GM10266 (cell line): ENCODE measurements around the gene SNU13.
"Not testable (repeated sequence)": the region's sequence is repeated elsewhere in the genome, so short reads cannot be mapped to it uniquely, and the experiment has no call there.

Source experiments
- DNase-seq: peaks from one replicate; pipeline ENCODE4 v3.0.0; 2012; ENCODE audit errors: extremely low spot score
- TF ChIP-seq, protein P1 (sequence below): IDR thresholded peaks from 2 replicates; pipeline ENCODE4 v1.5.1; 2012; ENCODE audit warnings: mild to moderate bottlenecking, low read depth; ENCODE audit not compliant: control insufficient read depth, insufficient read depth; ENCODE audit errors: missing control alignments

SNU13 gene

DNA sequence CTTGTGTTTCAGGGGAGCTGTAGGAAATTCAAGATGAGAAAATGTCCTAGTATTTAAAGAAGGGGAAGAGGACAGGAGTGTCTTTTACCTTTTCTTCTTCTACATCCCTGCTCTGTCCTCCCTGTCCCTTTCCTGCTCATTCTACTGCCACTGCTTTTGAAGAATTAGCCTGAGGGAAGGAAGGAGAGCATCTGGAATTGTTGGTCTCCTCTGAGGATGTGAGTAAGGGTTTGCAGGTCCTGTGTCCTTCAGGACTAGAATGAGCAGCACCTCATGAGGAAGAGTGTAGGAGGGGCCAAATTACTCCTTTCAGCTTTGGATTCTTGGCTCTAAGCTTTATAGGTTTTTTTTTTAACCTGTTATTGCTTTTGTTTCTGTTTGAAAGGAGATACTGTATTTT is 24.2 kb downstream of the SNU13 start:
- TF ChIP-seq, protein P1, sequence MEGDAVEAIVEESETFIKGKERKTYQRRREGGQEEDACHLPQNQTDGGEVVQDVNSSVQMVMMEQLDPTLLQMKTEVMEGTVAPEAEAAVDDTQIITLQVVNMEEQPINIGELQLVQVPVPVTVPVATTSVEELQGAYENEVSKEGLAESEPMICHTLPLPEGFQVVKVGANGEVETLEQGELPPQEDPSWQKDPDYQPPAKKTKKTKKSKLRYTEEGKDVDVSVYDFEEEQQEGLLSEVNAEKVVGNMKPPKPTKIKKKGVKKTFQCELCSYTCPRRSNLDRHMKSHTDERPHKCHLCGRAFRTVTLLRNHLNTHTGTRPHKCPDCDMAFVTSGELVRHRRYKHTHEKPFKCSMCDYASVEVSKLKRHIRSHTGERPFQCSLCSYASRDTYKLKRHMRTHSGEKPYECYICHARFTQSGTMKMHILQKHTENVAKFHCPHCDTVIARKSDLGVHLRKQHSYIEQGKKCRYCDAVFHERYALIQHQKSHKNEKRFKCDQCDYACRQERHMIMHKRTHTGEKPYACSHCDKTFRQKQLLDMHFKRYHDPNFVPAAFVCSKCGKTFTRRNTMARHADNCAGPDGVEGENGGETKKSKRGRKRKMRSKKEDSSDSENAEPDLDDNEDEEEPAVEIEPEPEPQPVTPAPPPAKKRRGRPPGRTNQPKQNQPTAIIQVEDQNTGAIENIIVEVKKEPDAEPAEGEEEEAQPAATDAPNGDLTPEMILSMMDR, result no peak
- no peak for DNase-seq

DNA sequence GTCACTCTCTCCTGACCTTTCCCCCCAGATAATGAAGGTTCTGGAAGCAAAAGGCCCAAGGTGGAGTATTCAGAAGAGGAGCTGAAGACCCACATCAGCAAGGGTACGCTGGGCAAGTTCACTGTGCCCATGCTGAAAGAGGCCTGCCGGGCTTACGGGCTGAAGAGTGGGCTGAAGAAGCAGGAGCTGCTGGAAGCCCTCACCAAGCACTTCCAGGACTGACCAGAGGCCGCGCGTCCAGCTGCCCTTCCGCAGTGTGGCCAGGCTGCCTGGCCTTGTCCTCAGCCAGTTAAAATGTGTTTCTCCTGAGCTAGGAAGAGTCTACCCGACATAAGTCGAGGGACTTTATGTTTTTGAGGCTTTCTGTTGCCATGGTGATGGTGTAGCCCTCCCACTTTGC is 25.1 kb downstream of the SNU13 start:
- DNase-seq, result not testable (repeated sequence)

DNA sequence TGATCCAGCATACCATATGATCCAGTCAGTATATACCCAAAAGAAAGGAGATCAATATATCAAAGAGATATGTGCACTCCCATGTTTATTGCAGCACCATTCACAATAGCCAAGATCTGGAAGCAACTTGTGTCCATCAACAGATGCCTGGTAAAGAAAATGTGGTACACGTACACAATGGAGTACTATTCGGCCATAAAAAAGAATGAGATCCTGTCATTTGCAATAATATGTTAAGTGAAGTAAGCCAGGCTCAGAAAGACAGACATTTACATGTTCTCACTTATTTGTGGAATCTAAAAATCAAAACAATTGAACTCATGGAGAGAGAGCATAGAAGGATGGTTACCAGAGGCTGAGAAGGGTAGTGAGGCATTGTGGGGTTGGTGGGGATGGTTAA is 27.0 kb downstream of the SNU13 start:
- no peak for DNase-seq
- TF ChIP-seq, protein P1, result no peak

DNA sequence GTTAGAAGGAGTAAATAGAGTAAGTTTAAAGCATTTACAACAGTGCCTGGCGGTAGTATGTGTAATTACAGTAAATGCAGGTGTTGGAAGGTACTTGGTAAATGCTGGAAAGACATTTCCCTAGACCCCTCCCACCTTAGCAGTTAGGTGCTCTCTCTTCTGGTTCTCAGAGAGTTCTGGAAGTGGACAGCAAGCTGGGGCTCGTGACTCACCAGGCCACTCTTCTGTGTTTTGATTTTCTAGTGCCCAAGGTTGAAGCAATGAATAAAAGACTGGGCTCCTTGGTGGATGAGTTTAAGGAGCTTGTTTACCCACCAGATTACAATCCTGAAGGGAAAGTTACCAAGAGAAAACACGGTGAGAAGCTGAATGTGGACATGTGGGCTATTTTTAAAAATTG is 27.6 kb downstream of the SNU13 start:
- no peak for DNase-seq
- TF ChIP-seq, protein P1, result no peak

DNA sequence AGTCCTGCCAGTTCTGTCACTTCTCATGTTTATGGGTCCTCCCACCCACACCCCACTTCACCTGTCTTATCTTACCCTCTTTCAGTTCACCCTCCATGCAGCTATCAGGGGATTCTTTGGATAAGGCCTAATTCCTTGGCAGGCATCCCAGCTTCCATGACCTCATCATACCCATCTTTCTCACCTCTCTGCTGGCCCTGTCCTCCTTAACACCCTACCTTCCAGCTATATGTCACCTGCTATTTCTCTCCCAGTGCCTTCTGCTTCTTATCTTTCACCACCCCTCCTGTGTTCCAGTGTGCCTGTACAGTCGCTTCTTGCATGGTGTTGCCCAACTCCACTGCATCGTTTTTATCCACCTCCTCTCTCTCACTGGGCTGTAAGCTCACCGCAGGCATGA is 28.3 kb downstream of the SNU13 start:
- TF ChIP-seq, protein P1, result no peak
- DNase-seq, result no peak

DNA sequence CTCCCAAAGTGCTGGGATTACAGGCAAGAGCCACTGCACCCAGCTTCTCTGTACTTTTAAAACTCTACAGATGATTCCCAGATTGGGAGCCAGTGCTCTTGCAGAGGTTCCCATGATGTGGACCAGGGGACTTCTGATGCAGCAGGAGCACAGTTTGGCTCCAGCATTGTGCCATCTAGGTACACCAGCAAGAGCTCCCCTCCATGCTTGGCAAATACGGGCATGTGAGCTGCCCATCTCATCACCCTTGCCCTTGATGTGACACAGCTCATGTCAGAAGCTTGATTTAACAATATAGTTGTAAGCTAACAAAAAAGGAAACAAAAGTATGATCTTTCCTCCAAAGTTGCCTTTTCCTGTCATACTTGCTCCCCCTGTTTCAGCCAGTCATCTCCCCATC is 28.7 kb downstream of the SNU13 start:
- TF ChIP-seq, protein P1, result no peak
- DNase-seq, result no peak

DNA sequence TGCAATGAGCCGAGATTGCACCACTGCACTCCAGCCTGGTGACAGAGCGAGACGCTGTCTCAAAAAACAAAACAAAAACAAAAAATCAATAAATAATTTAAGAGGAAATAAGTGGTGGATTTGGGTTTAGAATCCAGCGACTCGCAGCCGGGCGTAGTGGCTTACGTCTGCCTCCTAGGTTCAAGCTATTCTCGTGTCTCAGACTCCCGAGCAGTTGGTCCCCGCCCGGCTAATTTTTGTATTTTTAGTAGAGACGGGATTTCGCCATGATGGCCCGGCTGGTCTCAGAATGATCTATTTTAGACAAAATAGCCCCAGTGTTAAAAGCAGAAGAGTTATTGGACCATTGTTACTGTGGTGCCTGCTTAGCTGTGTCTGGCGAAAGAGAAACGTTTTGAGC is 29.8 kb downstream of the SNU13 start:
- no peak for DNase-seq
- TF ChIP-seq, protein P1, result no peak

DNA sequence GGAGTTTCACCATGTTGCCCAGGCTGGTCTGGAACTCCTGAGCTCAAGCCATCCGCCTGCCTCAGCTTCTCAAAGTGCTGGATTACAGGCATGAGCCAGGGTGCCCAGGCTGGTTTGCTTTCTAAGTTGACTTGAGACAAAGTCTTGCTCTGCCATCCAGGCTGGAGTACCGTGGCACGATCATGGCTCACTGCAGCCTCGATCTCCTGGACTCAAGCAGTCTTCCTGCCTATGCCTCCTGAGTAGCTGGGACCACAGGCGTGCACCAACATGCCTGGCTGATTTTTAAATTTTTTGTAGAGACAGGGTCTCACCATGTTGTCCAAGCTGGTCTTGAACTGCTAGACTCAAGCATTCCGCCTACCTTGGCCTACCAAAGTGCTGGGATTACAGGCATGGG is 31.0 kb downstream of the SNU13 start:
- DNase-seq, result no peak
- TF ChIP-seq, protein P1, result no peak
